Measurements from ENCODE around the gene COX6A1.

The COX6A1 gene

GRCh38 chr12:120490325-120490724, 52.4 kb downstream of the COX6A1 start:
- in situ Hi-C loops (cut with MboI; ENCODE audit: low sequenced_read_pairs), result no loop called here
